Duodenal mucosa (tissue), 2 donors: Measurements from ENCODE around the gene EIF1AD.
A peak's percentile ranks its signal among the peaks of the same experiment; 100 is the strongest.

Experiments
- H3K27ac ChIP-seq: one replicate; pipeline ENCODE4 v1.7.0; 2013; ENCODE audit warnings: low read depth, low read length
- H3K27me3 ChIP-seq, 2 donors: one replicate each; pipeline ENCODE4 v1.7.0; 2013; ENCODE audit warnings: low read length in 2 of 2, control low read depth in 1 of 2; ENCODE audit not compliant: insufficient read depth in 2 of 2, control insufficient read depth in 1 of 2
- H3K36me3 ChIP-seq, 2 donors: one replicate each; pipeline ENCODE4 v1.7.0; 2013; ENCODE audit warnings: low read length in 2 of 2, control low read depth in 1 of 2; ENCODE audit not compliant: insufficient read depth in 2 of 2, control insufficient read depth in 1 of 2
- H3K4me1 ChIP-seq, 2 donors: one replicate each; pipeline ENCODE4 v1.7.0; 2013; ENCODE audit warnings: low read length in 2 of 2, control low read depth in 1 of 2; ENCODE audit not compliant: insufficient read depth in 2 of 2, control insufficient read depth in 1 of 2
- H3K4me3 ChIP-seq, 2 donors: one replicate each; pipeline ENCODE4 v1.7.0; 2013; ENCODE audit warnings: low read length in 2 of 2, low read depth in 1 of 2
- H3K9ac ChIP-seq, 2 donors: one replicate each; pipeline ENCODE4 v1.7.0; 2013; ENCODE audit warnings: low read length in 2 of 2, low read depth in 1 of 2
- H3K9me3 ChIP-seq, 2 donors: one replicate each; pipeline ENCODE4 v1.7.0; 2013; ENCODE audit warnings: low read length in 2 of 2, control low read depth in 1 of 2; ENCODE audit not compliant: control insufficient read depth in 1 of 2

EIF1AD gene

GRCh38 chr11:66006134-66006890, 4.4 kb upstream of the EIF1AD start:
- Histone ChIP-seq H3K36me3 (peaks cover 8 to 11% of the 10 kb centered on the region in 2 donors), H3K27ac (no peak overlapping the region), H3K9me3 (no peaks in the 10 kb centered on the region), H3K4me3 (no peak overlapping the region), H3K9ac (no peak overlapping the region), H3K27me3 (peaks cover 4 to 8% of the 10 kb centered on the region in 2 donors), H3K4me1 (peaks cover 7 to 10% of the 10 kb centered on the region in 2 donors)

GRCh38 chr11:66004186-66004585, 2.2 kb upstream of the EIF1AD start:
- no peak overlapping the region for H3K9ac ChIP-seq

GRCh38 chr11:66003291-66003690, 1.3 kb upstream of the EIF1AD start:
- Histone ChIP-seq H3K9ac (peak overlapping the region; percentile 78 to 99), H3K9me3 (no peaks in the 10 kb centered on the region), H3K27me3 (no peaks in the 10 kb centered on the region), H3K27ac (no peak overlapping the region), H3K4me3 (peak overlapping the region; percentile 98 to 100), H3K36me3 (peaks cover 23 to 32% of the 10 kb centered on the region in 2 donors), H3K4me1 (peaks cover 10 to 16% of the 10 kb centered on the region in 2 donors)

More at GRCh38 chr11:66004186-66004585, 2.2 kb upstream of the EIF1AD start:
- Histone ChIP-seq H3K9me3 (no peaks in the 10 kb centered on the region), H3K27me3 (no peaks in the 10 kb centered on the region), H3K27ac (no peak overlapping the region), H3K4me1 (peaks cover 10 to 16% of the 10 kb centered on the region in 2 donors), H3K4me3 (no peak overlapping the region), H3K36me3 (peaks cover 15 to 23% of the 10 kb centered on the region in 2 donors)

GRCh38 chr11:66002648-66003225, 780 bp upstream of the EIF1AD start:
- Histone ChIP-seq H3K4me1 (peaks cover 10 to 16% of the 10 kb centered on the region in 2 donors), H3K9ac (peak overlapping the region; percentile 90 to 99), H3K27me3 (no peaks in the 10 kb centered on the region), H3K27ac (peak overlapping the region; percentile 96), H3K36me3 (peaks cover 26 to 37% of the 10 kb centered on the region in 2 donors), H3K9me3 (no peaks in the 10 kb centered on the region), H3K4me3 (peak overlapping the region; percentile 98 to 100)

GRCh38 chr11:65997286-65997685, 4.7 kb downstream of the EIF1AD start:
- H3K27me3 ChIP-seq: no peaks in the 10 kb centered on the region
- H3K9ac ChIP-seq: no peak overlapping the region
- no peak overlapping the region for H3K4me3 ChIP-seq
- no peaks in the 10 kb centered on the region for H3K9me3 ChIP-seq
- H3K4me1 ChIP-seq: peaks cover 3 to 6% of the 10 kb centered on the region in 2 donors
- no peak overlapping the region for H3K27ac ChIP-seq
- H3K36me3 ChIP-seq: peaks cover 23 to 35% of the 10 kb centered on the region in 2 donors

- H3K9me3 ChIP-seq: no peaks in the 10 kb centered on the region
- no peaks in the 10 kb centered on the region for H3K27me3 ChIP-seq
- H3K4me3 ChIP-seq: no peak overlapping the region
- no peak overlapping the region for H3K27ac ChIP-seq
- no peak overlapping the region for H3K9ac ChIP-seq
- H3K4me1 ChIP-seq: no peaks in the 10 kb centered on the region
- peaks cover 0 to 2% of the 10 kb centered on the region in 2 donors for H3K36me3 ChIP-seq
Observed at GRCh38 chr11:65992056-65992455, 9.9 kb downstream of the EIF1AD start.

- Histone ChIP-seq H3K9ac (no peak overlapping the region), H3K36me3 (no peaks in the 10 kb centered on the region), H3K4me1 (no peaks in the 10 kb centered on the region), H3K27ac (no peak overlapping the region), H3K9me3 (no peaks in the 10 kb centered on the region), H3K27me3 (no peaks in the 10 kb centered on the region), H3K4me3 (no peak overlapping the region)
Observed at GRCh38 chr11:65988791-65989592, 13.0 kb downstream of the EIF1AD start.

- H3K27ac ChIP-seq: no peak overlapping the region
- no peak overlapping the region for H3K4me3 ChIP-seq
- no peaks in the 10 kb centered on the region for H3K9me3 ChIP-seq
- no peaks in the 10 kb centered on the region for H3K27me3 ChIP-seq
- no peaks in the 10 kb centered on the region for H3K4me1 ChIP-seq
- no peak overlapping the region for H3K9ac ChIP-seq
- no peaks in the 10 kb centered on the region for H3K36me3 ChIP-seq
Observed at GRCh38 chr11:65987336-65987735, 14.6 kb downstream of the EIF1AD start.

- Histone ChIP-seq H3K27me3 (no peaks in the 10 kb centered on the region), H3K36me3 (peaks cover 0 to 13% of the 10 kb centered on the region in 2 donors), H3K27ac (no peak overlapping the region), H3K4me1 (no peaks in the 10 kb centered on the region), H3K4me3 (no peak overlapping the region), H3K9me3 (no peaks in the 10 kb centered on the region), H3K9ac (no peak overlapping the region)
Observed at GRCh38 chr11:65983589-65983987, 18.4 kb downstream of the EIF1AD start.
